GM23338 (cell line): ENCODE data around the gene COQ8B. TPM values are rescaled to one million over a fixed set of nuclear protein-coding genes. Genes with fewer than 3 reads are reported as not detected.

ENCODE experiments used
- ATAC-seq: fragments of 200-7000 bp; cut with Tn5 transposase; 3 replicates; pipeline ENCODE4 v1.9.1; 2020
- DNase-seq: peaks from one replicate; pipeline ENCODE4 v3.0.0-alpha.2; 2015; ENCODE audit warnings: low spot score
- H2AFZ ChIP-seq: fragments of 200-600 bp; sonication (generic); 2 replicates; pipeline ENCODE4 v1.8.0; 2016; ENCODE audit warnings: antibody characterized with exemption, mild to moderate bottlenecking, moderate library complexity
- H3F3A ChIP-seq: fragments of 200-600 bp; sonication (generic); replicated peaks from 2 replicates; pipeline ENCODE4 v1.8.0; 2017; ENCODE audit warnings: antibody characterized with exemption, mixed run types, low read depth
- H3K27ac ChIP-seq: fragments of 200-600 bp; sonication (generic); 2 replicates; pipeline ENCODE4 v1.6.1; 2016; ENCODE audit warnings: low read depth
- H3K27me3 ChIP-seq: fragments of 200-600 bp; sonication (generic); 2 replicates; pipeline ENCODE4 v1.8.0; 2016; ENCODE audit warnings: mild to moderate bottlenecking, mixed run types, moderate library complexity; ENCODE audit not compliant: insufficient read depth
- H3K36me3 ChIP-seq: fragments of 200-600 bp; sonication (generic); 2 replicates; pipeline ENCODE4 v1.8.0; 2016; ENCODE audit warnings: mild to moderate bottlenecking; ENCODE audit not compliant: insufficient read depth
- H3K4me1 ChIP-seq: fragments of 200-600 bp; sonication (generic); 2 replicates; pipeline ENCODE4 v1.8.0; 2016; ENCODE audit warnings: mild to moderate bottlenecking, moderate library complexity; ENCODE audit not compliant: insufficient read depth
- H3K4me2 ChIP-seq: fragments of 200-600 bp; sonication (generic); 2 replicates; pipeline ENCODE4 v1.7.1; 2017; ENCODE audit warnings: mixed run types
- H3K4me3 ChIP-seq: fragments of 200-600 bp; sonication (generic); 2 replicates; pipeline ENCODE4 v1.6.1; 2016; ENCODE audit warnings: mixed run types
- H3K79me2 ChIP-seq: fragments of 200-600 bp; sonication (generic); replicated peaks from 2 replicates; pipeline ENCODE4 v1.8.0; 2017; ENCODE audit warnings: mild to moderate bottlenecking; ENCODE audit not compliant: insufficient read depth
- H3K9me2 ChIP-seq: fragments of 200-600 bp; sonication (generic); 2 replicates; pipeline ENCODE4 v1.8.0; 2017; ENCODE audit not compliant: insufficient read depth
- H4K20me1 ChIP-seq: fragments of 200-600 bp; sonication (generic); replicated peaks from 2 replicates; pipeline ENCODE4 v1.8.0; 2017; ENCODE audit warnings: mild to moderate bottlenecking; ENCODE audit not compliant: insufficient read depth
- H3K27ac Mint-ChIP-seq: 2 replicates; pipeline ENCODE4 v1.8.0; 2020; ENCODE audit warnings: inconsistent platforms, mild to moderate bottlenecking, moderate library complexity, mixed read lengths
- H3K27me3 Mint-ChIP-seq: 3 replicates; pipeline ENCODE4 v1.8.0; 2022; ENCODE audit warnings: low read depth, mild to moderate bottlenecking, moderate library complexity, mixed read lengths, inconsistent platforms; ENCODE audit not compliant: insufficient read depth, poor library complexity
- H3K36me3 Mint-ChIP-seq: 3 replicates; pipeline ENCODE4 v1.8.0; 2021; ENCODE audit warnings: low read depth, mild to moderate bottlenecking, inconsistent platforms, moderate library complexity, mixed read lengths
- H3K4me1 Mint-ChIP-seq: 3 replicates; pipeline ENCODE4 v1.8.0; 2020; ENCODE audit warnings: mild to moderate bottlenecking, inconsistent platforms, mixed read lengths
- H3K4me3 Mint-ChIP-seq: 3 replicates; pipeline ENCODE4 v1.8.0; 2021; ENCODE audit warnings: moderate library complexity, mild to moderate bottlenecking, inconsistent platforms, mixed read lengths
- H3K9me3 Mint-ChIP-seq: 3 replicates; pipeline ENCODE4 v1.8.0; 2020; ENCODE audit warnings: moderate library complexity, mild to moderate bottlenecking, inconsistent platforms, mixed read lengths
- CREB1 ChIP-seq: fragments of 250-450 bp; sonication (Bioruptor Pico); IDR thresholded peaks from 2 replicates; pipeline ENCODE4 v1.5.0; 2020; ENCODE audit warnings: low read depth, mild to moderate bottlenecking, moderate library complexity
- CTCF ChIP-seq, 2 experiments: fragments of 200-600 bp in 1 of 2; sonication (generic) in 1 of 2; conservative IDR thresholded peaks; 2 replicates each; pipeline versions ENCODE4 v1.5.1 to v1.6.1; 2016 to 2017; ENCODE audit warnings: antibody characterized with exemption in 2 of 2, low read depth in 2 of 2, mild to moderate bottlenecking in 2 of 2, moderate library complexity in 1 of 2
- ETS1 ChIP-seq: IDR thresholded peaks from 2 replicates; pipeline ENCODE4 v1.6.1; 2016; ENCODE audit warnings: antibody characterized with exemption
- EZH2 ChIP-seq: fragments of 200-600 bp; sonication (generic); IDR thresholded peaks from one replicate; pipeline ENCODE4 v1.8.0; 2017; ENCODE audit warnings: antibody characterized with exemption, mild to moderate bottlenecking, low read depth; ENCODE audit not compliant: unreplicated experiment
- JUNB ChIP-seq: IDR thresholded peaks from one replicate; pipeline ENCODE4 v1.6.1; 2016; ENCODE audit warnings: antibody characterized with exemption; ENCODE audit not compliant: unreplicated experiment
- NANOG ChIP-seq: IDR thresholded peaks from 2 replicates; pipeline ENCODE4 v1.6.1; 2016; ENCODE audit warnings: antibody characterized with exemption, borderline replicate concordance
- POLR2AphosphoS5 ChIP-seq: IDR thresholded peaks from 2 replicates; pipeline ENCODE4 v1.6.1; 2016; ENCODE audit warnings: antibody characterized with exemption, low read depth
- REST ChIP-seq: IDR thresholded peaks from one replicate; pipeline ENCODE4 v1.6.1; 2018; ENCODE audit warnings: antibody characterized with exemption; ENCODE audit not compliant: unreplicated experiment
- STAT1 ChIP-seq: IDR thresholded peaks from one replicate; pipeline ENCODE4 v1.6.1; 2016; ENCODE audit warnings: antibody characterized with exemption; ENCODE audit not compliant: unreplicated experiment
- ZNF114 ChIP-seq: fragments of 250-450 bp; sonication (Bioruptor Pico); IDR thresholded peaks from 2 replicates; pipeline ENCODE4 v1.5.0; 2020; ENCODE audit warnings: mild to moderate bottlenecking, moderate library complexity
- ZNF331 ChIP-seq: fragments of 250-450 bp; sonication (Bioruptor Pico); IDR thresholded peaks from 2 replicates; pipeline ENCODE4 v1.5.0; 2020; ENCODE audit warnings: low read depth, mild to moderate bottlenecking, moderate library complexity
- polyA plus RNA-seq: library from polyadenylated mRNA; unstranded; fragments of >200 nt; fragmentation: Nextera tagmentation; extraction: Ambion mirVana; gene quantifications from 2 replicates; pipeline ENCODE4 v1.2.1, GENCODE V29; 2016
- total RNA-seq: library from RNA; depleted of rRNA; stranded (reverse); fragments of >200 nt; shearing (Covaris generic); gene quantifications from 2 replicates; pipeline ENCODE4 v1.2.3, GENCODE V29; 2014

The COQ8B gene
- total and polyA plus RNA-seq, 2 experiments from 2014 or later = 13.9 to 59.6 TPM

GRCh38 chr19:40743926-40744325 is 27.2 kb upstream of the COQ8B start (continued):
- TF ChIP-seq CREB1 (CRISPR knock-in tag) (no peak), ETS1 (no peak), NANOG (no peak), REST (no peak), CTCF (conservative IDR thresholded peaks at IDR 0.05; ENCODE audit: low read depth in 2 of 2) (no peak), ZNF114 (CRISPR knock-in tag) (no peak)

GRCh38 chr19:40742886-40743285 is 26.2 kb upstream of the COQ8B start:
- Histone ChIP-seq H3F3A (no peaks in the 10 kb centered on the region), H3K27me3 (no peaks in the 10 kb centered on the region), H3K79me2 (no peaks in the 10 kb centered on the region), H3K4me1 (peaks cover 12% of the 10 kb centered on the region), H3K4me3 (no peak overlapping the region), H3K27ac (no peak overlapping the region), H2AFZ (no peak overlapping the region), H3K36me3 (no peaks in the 10 kb centered on the region; the same call in 1 of the 2 replicates), H4K20me1 (no peaks in the 10 kb centered on the region), H3K9me2 (no peaks in the 10 kb centered on the region), H3K4me2 (no peak overlapping the region)
- H3K36me3 Mint-ChIP-seq = peaks cover 17% of the 10 kb centered on the region
- no peak overlapping the region for H3K27ac Mint-ChIP-seq
- peaks cover 19% of the 10 kb centered on the region for H3K27me3 Mint-ChIP-seq
- no peak overlapping the region for H3K4me3 Mint-ChIP-seq
- peaks cover 15% of the 10 kb centered on the region for H3K4me1 Mint-ChIP-seq
- ATAC-seq (no peak), DNase-seq (no peak)
- 0 out of 3 replicates have a peak, but pooled peaks cover 3% of the 10 kb centered on the region for H3K9me3 Mint-ChIP-seq
- TF ChIP-seq CREB1 (CRISPR knock-in tag) = no peak
- no peak for TF ChIP-seq NANOG
- no peak for TF ChIP-seq POLR2AphosphoS5
- no peak for TF ChIP-seq STAT1
- no peak for TF ChIP-seq ZNF114 (CRISPR knock-in tag)
- no peak for TF ChIP-seq REST
- no peak for TF ChIP-seq CTCF (conservative IDR thresholded peaks at IDR 0.05; ENCODE audit: low read depth in 2 of 2)
- TF ChIP-seq EZH2 = no peak
- TF ChIP-seq ZNF331 = no peak
- TF ChIP-seq JUNB = no peak
- TF ChIP-seq ETS1 = no peak
